K562 (cell line): ENCODE measurements around the gene TIPIN. TPM values are rescaled to one million over a fixed set of nuclear protein-coding genes. Genes with fewer than 3 reads are reported as not detected.

Experiments
- CBX3 ChIP-seq, 2 experiments: IDR thresholded peaks; 1 replicate in 1 of 2; 2 replicates in 1 of 2; pipeline ENCODE4 v1.6.1; 2012; ENCODE audit warnings: inconsistent platforms in 2 of 2, low read length in 2 of 2, borderline replicate concordance in 1 of 2, control low read depth in 1 of 2
- CCNT2 ChIP-seq: IDR thresholded peaks from 2 replicates; pipeline ENCODE4 v1.6.1; 2011; ENCODE audit warnings: borderline replicate concordance, low read depth, mild to moderate bottlenecking, moderate library complexity, mixed read lengths, low read length; ENCODE audit not compliant: insufficient read length; ENCODE audit errors: extremely low read depth
- CSDE1 ChIP-seq, 2 experiments: fragments of 450-650 bp; IDR thresholded peaks; 2 replicates each; pipeline ENCODE4 v1.6.1; 2016; ENCODE audit warnings: mild to moderate bottlenecking in 1 of 2
- HNRNPK ChIP-seq: fragments of 200-400 bp; formaldehyde crosslinking; IDR thresholded peaks from one replicate; pipeline ENCODE4 v1.6.1; 2018; ENCODE audit warnings: mild to moderate bottlenecking, low read depth, low read length; ENCODE audit not compliant: poor library complexity, severe bottlenecking
- MITF ChIP-seq: IDR thresholded peaks from 2 replicates; pipeline ENCODE4 v1.6.1; 2014; ENCODE audit warnings: antibody characterized with exemption
- RBBP5 ChIP-seq: fragments of 200-600 bp; sonication (generic); IDR thresholded peaks from 2 replicates; pipeline ENCODE4 v1.6.1; 2012; ENCODE audit warnings: borderline replicate concordance, mild to moderate bottlenecking, low read length, control low read depth, inconsistent platforms; ENCODE audit not compliant: insufficient read depth, poor library complexity, severe bottlenecking
- TAF9B ChIP-seq: fragments of 450-650 bp; IDR thresholded peaks from 2 replicates; pipeline ENCODE4 v1.6.1; 2018; ENCODE audit warnings: mild to moderate bottlenecking; ENCODE audit not compliant: partially characterized antibody
- TFE3 ChIP-seq: fragments of 450-650 bp; formaldehyde crosslinking; IDR thresholded peaks from 2 replicates; pipeline ENCODE4 v1.4.0; 2020; ENCODE audit warnings: mild to moderate bottlenecking, mixed read lengths
- VEZF1 ChIP-seq: fragments of 200-800 bp; sonication (Bioruptor generic); IDR thresholded peaks from 2 replicates; pipeline ENCODE4 v1.6.1; 2017; ENCODE audit warnings: missing genetic modification characterization, missing compliant biosample characterization
- ZNF347 ChIP-seq: fragments of 450-650 bp; formaldehyde crosslinking; IDR thresholded peaks from 2 replicates; pipeline ENCODE4 v1.4.0; 2020; ENCODE audit warnings: low read depth, mild to moderate bottlenecking, moderate library complexity
- ZZZ3 ChIP-seq: fragments of 450-650 bp; IDR thresholded peaks from 2 replicates; pipeline ENCODE4 v1.6.1; 2016; ENCODE audit warnings: antibody characterized with exemption, mild to moderate bottlenecking, moderate library complexity
- polyA plus RNA-seq, 8 experiments: library from polyadenylated mRNA; depleted of rRNA in 4 of 8; stranded (reverse) in 5 of 8; unstranded in 3 of 8; fragments of >200 nt; fragmentation: Nextera tagmentation in 2 of 8; fragmentation: Illumina TruSeq in 1 of 8; extraction: Ambion mirVana in 2 of 8; extraction: Trizol in 1 of 8; gene quantifications; 2 replicates each; pipeline versions ENCODE4 v1.2.1 to v1.2.3, GENCODE V29; 2011 to 2014; ENCODE audit warnings: inconsistent platforms in 1 of 8, missing spikeins in 1 of 8
- total RNA-seq, 7 experiments: library from RNA; depleted of rRNA in 6 of 7; stranded (reverse); fragments of >200 nt in 6 of 7; fragmentation: Illumina TruSeq in 2 of 7; extraction: Trizol in 2 of 7; gene quantifications; 2 replicates each; pipeline versions ENCODE4 v1.2.1 to v1.2.3, GENCODE V29; 2011 to 2021; ENCODE audit warnings: low replicate concordance in 1 of 7
- TF ChIP-seq, protein P1 (sequence below): sonication (generic); formaldehyde crosslinking; IDR thresholded peaks from 2 replicates; pipeline ENCODE4 v1.9.0; 2022; ENCODE audit warnings: mild to moderate bottlenecking, missing genetic modification reagents

Gene TIPIN
- total and polyA plus RNA-seq, 9 of the 15 experiments (the other 6 are each of a cell fraction or from before 2014, with no cell fraction given) = 22.9 to 61.4 (median 42.0) TPM

DNA sequence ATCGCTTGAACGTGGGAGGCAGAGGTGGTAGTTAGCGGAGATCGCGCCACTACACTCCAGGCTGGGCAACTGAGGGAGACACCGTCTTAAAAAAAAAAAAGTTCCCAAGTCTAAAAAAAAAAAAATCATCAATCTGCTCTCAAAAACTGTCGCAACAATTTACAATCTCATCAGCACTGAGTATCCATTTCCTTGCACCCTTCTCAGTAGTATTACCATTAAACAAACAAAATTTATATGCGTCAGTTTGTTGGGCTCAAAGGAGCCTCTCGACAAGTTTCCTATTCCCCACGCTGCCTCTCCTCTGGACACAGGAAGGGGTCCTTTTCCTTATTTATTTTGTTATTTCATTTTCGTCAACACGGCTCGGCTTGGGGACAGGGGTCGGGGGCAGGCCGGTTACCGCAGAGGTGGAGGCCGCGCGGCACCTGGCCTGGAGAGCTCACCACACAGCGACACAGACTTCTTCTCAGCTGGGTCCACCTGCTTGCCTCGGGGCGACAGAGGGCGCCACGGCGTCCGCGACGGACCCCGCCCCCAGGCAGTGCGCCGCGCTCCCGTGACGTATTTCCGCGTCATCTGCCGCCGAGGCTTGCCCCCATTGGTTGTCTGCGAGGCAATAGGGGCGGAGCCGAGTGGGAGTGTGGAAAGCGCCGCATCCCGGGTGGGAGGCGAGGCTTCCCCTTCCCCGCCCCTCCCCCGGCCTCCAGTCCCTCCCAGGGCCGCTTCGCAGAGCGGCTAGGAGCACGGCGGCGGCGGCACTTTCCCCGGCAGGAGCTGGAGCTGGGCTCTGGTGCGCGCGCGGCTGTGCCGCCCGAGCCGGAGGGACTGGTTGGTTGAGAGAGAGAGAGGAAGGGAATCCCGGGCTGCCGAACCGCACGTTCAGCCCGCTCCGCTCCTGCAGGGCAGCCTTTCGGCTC lies 30.0 kb upstream of the TIPIN start, which contains the start of gene MAP2K1 (continued):
- TF ChIP-seq MITF (peak; percentile 70; the same call in 1 of the 2 replicates), TFE3 (CRISPR knock-in tag) (no peak), HNRNPK (peak; percentile 85), VEZF1 (peak; percentile 76), TAF9B (peak; percentile 88), CSDE1 (IDR thresholded peaks at IDR 0.05) (peak in 1 of 2 experiments; percentile 59; a peak in 1 of 4 replicates), ZZZ3 (peak; percentile 38; the same call in 1 of the 2 replicates), CCNT2 (peak; percentile 92), CBX3 (IDR thresholded peaks at IDR 0.05; ENCODE audit: borderline replicate concordance in 1 of 2, low read length in 2 of 2) (peak in 1 of 2 experiments; percentile 78; a peak in 1 of 3 replicates), ZNF347 (CRISPR knock-in tag) (no peak), RBBP5 (peak; percentile 88)
- TF ChIP-seq, protein P1, sequence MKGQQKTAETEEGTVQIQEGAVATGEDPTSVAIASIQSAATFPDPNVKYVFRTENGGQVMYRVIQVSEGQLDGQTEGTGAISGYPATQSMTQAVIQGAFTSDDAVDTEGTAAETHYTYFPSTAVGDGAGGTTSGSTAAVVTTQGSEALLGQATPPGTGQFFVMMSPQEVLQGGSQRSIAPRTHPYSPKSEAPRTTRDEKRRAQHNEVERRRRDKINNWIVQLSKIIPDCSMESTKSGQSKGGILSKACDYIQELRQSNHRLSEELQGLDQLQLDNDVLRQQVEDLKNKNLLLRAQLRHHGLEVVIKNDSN = peak; percentile 84
